Measurements from ENCODE around the gene KRT73.

KRT73 gene

DNA sequence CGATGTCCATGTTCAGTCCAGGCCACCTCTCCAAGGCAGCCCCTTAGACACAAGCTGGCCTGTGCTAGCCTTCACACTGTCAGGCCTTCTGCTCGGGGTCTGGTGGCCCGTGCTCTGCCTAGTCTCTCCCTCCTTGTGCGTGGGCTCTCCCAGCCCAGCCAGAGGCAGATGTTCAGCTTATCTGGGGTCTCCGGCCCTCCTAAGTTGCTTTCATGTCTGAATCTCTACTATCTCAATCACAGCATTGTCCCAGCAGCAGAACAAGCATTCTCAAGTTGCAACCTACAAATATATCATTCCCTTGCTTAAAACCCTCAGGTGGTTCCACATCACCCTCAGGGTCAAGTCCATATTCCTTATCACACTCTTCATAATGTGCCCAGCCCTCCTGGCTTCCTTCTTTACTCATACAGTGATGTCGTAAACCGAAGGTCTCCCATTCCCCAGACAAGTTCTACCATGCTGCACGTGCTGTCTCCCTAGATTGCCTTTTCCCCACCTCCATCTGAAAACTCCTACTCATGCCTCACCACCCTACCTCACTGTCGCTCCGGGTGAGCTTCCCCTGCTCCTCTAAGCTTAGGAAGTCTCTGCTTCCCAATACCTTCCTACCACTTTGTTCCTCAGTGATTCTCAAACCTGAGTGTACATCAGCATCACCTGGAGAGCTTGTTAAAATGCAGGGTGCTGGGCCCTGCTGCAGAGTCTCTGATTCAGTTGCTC, 1.5 kb downstream of the KRT73 start:
- no peak for DNase-seq

DNA sequence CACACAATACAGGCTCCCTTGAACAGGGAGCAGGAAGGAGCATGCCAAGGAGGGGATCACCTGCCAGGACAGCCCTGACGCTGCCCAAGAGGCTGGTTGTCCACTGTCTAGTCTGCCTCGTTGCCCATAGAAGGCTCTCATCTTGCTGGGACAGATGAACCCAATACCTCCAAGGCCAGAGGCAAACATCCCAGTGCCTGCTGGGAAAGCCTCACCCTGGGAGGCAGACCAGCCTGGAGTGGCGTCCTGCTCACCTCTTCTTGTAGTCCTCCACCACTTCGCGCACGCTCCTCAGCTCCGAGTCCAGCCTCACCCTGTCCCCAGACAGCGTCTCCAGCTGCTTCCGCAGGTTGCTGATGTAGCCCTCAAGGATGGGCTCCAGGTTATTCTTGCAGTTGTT, 2.4 kb downstream of the KRT73 start:
- no peak for DNase-seq

DNA sequence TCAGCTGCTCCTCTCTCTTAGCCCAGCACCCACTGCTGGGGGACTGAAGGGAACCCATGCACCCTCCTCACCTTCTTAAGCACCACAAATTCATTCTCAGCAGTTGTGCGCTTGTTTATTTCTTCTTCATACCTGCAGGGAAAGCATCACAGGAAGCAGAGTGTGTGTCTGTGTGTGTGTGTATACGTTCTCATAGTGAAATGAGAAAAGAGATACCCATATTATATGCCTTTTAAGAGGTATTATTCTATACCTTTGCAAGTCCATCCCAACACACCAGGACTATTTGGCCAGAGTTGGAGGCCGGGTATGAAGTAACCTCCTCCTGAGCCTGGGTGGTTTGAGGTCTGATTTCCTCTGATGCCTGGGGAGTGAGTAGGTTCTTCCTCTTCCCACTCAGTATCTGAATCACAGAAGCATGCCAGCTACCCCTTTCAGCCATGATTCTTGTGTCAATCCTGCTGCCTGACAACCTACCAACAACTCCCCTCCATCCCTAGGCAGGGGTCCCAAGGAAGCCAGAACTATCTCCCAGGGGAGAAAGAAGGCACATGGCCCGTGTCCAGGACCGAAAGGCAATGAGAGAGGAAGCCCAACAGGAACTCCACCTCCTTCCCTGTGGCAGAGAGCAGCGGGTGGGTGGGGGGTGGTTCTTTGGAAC, 3.0 kb downstream of the KRT73 start:
- no peak for DNase-seq

DNA sequence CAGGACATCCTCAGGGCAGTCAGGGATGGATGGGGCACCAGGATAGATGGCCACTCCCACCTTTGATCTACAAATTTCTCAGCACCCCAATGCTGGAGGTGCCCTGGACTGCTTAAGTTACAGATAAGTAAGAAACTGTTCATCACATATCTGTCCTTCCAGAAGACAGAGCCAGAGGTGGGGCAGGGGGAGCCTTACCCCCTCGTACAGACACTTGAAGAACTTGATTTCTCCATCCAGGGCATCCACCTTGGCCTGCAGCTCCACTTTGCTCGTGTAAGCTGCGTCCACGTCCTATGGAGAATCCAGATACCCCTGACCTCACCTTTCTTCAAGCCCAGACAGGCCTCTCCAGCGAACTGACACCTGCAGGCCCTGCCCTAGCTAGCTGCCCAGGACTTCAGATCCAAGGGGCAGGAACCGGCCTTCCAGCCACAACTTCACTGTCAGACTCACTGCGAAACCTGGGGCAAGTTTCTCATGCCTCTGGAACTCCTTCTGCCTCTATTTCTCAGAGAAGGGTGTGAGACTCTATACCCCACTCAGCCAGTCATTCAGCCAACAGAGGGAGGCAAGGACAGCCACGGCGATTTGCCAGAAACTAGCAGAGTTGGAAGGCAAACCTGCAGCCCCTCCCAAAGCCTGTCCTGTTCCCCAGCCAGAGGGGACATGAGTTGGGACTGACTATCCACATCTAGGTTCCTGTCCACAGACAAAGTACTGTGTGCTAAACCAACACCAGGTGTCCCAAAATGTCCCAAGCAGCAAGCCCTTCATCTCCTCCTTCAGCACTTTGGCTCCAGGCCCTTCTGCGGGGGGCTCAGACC, 3.8 kb downstream of the KRT73 start:
- DNase-seq = no peak

DNA sequence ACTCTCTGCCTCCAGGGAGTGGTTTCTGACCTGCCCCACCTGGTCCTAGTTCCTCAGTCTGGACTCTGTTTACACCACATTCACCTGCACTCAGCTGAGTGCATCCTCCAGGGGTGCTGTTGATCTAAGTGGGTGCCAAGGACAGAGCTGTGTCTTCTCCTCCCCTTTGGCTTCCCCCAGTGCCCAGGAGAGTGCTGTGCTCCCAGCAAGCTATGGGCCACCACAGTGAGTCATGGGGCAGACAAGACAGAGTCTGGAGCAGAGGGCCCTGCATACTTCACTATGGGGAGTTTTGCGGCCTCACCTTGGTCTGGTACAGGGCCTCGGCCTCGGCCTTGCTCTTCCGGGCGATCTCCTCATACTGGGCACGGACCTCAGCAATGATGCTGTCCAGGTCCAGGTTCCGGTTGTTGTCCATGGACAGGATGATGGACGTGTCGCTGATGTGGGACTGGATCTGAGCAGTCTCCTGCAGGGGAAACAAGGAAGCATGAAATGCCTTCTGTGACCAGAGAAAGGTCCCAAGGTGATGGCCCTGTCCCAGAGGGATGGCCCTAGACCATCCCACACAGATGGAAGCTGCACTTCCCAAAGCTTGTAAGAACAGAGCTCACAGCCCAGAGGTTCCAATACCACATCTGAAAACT, 4.9 kb downstream of the KRT73 start:
- no peak for DNase-seq

DNA sequence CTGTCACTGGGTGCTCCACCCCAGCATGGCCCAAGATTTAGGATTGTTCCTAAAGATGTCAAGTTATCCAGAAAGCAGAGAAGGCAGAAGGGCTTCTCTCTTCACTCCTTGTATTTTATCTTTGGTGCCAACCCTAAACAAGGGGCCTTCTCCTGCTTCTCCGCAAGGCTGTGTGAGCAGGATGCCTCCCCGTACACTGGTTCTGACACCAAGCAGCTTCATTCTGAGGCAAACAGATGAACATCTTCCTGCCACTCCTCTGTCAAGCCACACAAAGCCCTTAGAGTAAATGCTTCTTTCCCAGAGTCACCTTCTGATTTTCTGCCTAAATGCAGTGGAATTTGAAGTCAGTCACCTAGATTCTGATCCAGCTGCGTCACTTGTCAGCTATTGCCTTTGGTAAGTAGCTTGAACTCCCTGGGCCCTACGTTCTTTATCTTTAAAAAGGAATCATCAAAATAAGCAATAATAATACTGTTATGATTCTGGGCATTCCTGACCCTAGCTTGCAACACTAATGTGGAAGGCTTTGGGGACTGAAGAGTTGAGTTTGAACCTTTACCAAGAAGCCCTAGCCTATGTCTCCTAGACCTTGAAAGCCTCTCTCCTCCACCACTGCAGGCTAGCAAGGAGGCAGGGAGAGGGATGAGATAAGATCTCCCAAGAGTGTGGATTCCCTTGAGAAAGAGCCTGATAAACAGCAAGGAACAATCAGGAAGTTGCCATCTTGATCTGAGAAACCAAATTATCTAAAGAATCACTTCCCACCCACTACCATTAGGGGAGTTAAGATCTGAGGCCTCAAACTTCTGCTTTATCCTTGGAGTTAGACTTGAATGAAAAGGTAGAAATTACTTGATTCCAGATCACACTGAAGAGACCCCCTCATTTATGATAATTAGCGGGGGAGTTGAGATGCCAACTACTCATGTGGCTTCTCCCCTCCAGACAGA, 5.7 kb downstream of the KRT73 start:
- DNase-seq = no peak

DNA sequence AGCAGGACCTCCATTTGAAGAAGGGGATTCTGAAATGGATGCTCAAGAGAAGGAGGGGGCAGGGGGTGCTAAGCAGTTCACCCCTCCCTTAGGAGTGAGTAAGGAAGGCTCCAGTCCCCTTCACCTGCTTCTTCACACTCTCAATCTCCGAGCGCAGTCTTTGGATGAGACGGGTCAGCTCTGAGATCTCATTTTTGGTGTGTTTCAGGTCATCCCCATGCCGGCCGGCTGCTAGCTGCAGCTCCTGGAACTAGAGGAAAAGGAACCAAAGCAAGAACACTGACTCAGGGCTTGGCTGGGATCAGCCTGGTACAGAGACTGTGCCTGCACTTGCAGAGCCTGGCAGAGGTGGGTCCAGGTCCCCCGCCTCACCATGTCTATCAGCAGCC, 7.3 kb downstream of the KRT73 start:
- no peak for DNase-seq

DNA sequence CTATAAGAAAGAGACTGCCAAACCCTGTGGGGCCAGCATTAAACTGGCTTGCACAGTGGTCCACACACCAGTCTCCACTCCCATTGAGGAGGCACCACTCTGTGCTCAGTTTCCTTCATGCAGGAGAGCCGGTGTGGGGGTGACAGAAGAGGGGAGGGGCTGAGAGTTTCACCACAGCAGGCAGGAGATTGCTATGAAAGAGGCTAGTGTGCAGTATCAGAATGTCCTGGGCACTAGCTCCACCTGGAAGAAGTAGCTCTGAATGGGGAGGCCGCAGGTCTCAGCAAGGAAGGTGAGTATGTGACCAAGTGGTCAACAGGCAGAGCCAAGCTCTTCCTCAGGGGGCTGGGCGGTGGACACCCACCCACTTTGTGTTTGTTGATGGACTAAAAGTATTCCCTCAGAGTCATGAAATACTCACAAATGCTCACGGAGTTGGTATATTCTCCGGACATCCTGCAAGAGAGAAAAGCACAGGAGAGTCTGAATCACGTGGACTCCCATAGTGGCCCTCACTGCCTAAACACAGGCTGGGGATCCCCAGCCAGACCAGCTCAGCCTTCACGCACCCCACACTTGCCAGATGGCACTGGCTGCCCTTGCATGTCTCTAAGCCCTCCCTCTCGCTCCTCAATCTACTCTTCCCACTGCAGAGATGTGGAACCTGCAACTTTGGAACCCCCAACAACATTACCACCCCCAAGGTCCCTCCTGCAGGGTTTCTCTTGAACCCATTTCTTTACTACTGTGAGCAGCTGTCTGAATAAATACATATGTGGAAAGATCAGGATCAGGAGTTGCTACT, 9.3 kb downstream of the KRT73 start:
- DNase-seq = no peak

DNA sequence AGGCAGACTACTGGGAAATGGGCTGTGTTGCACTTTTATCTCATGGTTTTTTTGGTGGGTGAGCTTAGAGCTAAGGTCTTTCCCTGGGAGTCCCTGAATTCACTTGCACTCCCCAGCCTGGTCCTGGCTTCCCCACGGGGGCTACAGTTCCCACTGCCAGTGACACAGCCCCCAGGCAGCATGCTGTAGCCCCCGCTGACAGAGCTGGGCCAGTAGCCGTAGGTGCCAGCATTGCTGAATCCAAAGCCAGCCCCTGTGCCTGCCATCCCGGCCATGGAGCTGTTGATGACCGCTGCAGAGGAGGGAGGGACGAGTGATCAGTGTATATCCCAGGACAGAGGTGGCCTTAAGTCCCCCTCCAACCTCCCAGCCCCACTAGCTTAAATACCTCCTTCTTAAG, 10.2 kb downstream of the KRT73 start:
- DNase-seq = no peak

DNA sequence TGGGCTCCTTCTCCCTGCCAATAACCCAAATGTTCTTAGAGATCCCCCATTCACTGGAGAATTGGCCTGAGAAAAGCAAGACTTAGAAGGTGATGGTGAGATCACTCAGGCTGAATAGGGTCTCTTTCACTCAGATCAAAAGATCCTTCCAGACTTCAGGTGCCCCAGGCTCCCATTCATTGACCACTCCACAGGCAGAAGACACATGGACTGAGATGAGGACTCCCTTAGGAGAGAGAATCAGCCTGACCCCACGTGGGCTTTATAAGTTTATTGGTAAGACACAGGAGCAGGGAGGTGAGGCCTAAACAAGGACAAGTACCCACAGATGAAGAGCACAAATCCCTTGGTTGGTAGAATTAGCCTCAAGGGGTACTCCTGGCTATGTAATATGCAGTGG, 11.0 kb downstream of the KRT73 start:
- no peak for DNase-seq

DNA sequence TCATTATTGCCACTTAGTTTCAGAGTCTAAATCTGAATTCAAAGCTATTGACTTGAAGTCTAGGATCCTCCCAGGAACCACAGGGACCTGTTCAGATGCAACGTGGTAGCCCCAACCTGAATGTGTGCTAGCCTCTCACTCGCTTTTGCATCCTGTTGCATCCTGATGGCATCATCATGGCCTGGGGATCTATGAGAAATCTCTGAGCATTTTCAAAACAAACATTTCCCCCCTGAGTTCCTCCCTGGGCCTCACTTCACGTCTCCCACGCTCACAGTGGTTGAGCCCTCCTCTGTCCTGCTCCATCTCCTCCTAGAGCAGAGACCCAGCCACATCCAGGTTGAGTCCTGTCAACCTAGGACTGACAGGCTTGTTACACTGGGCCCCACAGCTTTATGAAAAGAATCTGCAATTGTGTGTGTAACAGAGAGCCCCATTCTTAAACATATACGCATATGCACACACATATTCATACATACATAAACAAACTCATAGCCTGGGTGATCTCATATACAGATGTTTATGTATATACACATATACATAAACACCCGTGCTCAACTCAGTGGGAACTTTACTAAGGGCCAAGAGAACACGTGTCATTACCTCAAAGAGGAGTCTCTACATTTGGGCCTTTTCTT, 11.7 kb downstream of the KRT73 start:
- DNase-seq = no peak

DNA sequence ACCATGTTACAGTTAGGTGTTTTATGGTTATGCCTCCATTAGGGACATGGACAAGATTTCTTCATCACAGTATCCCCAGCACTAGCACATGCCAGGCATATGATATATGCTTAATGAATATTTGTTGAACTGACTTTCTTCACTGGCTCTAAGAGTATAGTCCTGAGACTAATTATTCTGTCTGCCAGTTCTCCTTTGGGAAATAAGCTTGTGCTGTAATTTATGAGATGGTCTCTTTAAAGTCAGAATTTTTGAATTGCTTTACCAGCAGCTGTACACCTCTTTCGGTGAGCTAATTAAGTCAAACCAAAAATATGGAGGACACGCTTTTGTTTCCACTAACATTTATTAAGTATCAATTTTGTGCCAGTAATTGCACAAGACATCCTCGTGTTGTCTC, 12.3 kb downstream of the KRT73 start:
- DNase-seq = no peak

DNA sequence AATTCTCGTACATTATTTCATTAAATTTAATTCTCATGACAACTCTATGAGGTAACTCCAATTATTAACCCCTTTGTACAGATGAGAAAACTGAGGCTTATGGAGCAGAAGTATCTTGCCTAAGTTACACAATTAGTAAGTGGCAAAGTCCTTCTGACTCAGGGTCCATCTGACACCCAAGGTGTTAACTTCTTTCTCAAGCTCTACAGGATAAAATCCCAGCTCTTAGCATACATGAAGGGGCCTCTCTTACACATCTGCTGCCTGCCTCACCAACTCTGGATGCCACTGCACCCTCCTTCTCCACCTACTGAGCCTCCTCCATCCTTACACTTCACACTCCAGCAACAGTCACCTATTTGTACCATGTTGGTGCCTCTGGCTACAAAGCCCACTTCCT, 12.8 kb downstream of the KRT73 start:
- DNase-seq = no peak

DNA sequence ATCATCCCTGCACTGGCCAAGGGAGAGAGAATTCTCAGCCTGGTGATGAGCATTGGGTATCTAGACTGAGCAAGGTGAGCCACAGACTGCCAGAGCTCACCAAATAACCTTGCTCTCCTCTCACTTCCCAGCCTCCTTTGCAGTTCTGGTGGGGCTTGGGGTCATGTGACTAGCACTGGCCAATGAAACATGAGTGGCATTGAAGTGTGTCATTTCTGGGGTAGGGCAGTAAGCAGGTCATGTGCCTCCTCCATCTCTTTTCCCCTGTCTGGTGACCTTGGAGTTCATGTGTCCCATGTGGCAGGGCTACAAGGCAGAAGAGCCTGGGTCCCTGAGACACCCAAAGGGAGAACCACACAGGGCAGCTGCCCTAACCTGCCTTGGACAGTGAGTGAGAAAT, 13.5 kb downstream of the KRT73 start:
- DNase-seq = no peak

DNA sequence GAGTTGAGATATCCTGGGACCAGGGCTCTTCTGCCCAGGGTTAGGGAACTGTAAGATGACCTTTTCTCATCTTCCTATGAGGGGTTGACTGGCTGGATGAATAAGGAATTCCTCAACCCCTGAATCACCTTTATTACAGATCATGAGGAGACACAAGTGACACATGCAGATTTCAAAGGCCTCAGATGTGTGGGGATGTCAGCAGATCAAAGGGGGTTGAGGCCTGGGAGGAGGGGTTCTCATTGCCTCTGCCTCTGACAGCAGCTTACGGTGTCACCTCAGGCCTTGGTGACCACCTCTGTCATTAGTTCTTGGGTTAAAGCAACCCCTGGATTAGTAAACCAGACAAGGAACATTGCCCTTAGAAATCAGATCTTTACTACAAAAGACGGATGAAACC, 15.0 kb downstream of the KRT73 start:
- no peak for DNase-seq

DNA sequence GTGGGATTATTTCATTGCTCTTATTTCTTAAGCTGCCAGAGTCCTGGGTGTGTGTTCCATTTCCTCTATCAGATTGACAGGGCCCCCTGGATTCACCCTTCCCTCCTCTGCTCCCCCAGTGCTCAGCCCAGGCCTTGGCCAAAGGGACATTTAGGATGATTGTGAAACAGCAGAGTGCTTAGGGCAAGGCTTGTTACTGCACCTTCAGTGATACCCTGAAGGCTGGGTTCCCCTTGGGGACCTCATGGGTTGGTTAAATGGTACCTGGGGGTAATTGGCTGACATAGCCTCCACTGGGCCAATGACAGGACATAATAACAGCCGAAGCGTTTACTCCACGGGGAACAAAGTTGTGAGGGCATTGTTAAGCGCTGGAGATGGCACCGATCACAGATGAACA, 15.8 kb downstream of the KRT73 start:
- DNase-seq = no peak

DNA sequence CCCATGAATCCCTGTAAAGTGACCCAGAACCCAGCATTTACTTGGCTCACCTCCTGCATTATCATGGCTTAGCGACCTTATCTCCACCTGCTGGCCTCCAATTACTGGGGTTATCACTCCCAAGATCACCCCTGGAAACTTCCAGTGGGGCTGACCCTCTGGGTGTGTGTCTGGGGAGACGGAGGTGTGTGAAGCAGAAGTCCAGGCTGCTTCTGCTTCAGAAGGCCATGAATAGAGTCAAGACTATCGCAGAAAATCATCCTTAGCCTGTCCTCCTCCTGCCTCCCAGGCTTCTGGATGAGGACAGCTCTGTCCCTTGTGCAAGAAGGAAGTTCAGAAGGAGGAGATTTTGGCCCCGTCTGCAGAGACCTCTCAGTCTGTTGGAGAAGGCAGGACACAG, 16.7 kb downstream of the KRT73 start:
- DNase-seq = no peak

DNA sequence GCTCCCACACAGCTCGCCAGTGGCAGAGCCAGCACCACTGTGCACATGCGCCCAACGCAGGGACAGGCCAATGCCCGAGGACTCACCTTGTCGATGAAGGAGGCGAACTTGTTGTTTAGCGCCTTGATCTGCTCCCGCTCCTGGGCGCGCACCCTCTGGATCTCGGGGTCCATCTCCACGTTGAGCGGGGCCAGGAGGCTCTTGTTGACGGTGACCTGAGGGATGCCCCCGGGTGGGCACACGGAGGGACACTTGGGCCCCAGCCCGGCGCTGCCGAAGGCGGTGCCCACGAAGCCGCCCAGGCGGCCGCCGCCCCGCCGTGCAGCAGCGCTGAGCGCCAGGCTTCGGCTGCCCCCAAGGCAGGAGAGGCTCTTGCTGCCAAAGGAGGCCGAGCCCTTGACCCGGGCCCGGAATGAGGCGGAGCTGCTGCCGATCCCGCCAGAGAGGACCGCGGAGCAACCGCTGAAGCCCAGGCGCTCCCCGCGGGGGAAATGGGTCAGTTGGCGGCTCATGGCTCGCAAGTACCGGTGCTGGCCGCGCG, 17.3 kb downstream of the KRT73 start, which contains the start of gene KRT72:
TSS of gene KRT72 (minus strand) at position 523 of the 541 bp plus-strand sequence. CDS start at position 512, 11 bp downstream.
- no peak for DNase-seq

DNA sequence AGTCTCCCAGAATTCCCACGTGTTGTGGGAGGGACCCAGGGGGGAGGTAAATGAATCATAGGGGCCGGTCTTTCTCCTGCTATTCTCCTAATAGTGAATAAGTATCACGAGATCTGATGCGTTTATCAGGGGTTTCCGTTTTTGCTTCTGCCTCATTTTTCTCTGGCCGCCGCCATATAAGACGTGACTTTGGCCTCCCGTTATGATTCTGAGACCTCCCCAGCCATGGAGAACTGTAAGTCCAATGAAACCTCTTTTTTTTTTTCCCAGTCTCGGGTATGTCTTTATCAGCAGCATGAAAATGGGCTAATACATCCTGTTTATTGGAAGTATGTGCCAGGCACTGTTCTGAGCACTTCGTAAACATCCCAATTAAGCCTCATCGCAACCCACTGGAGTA, 17.9 kb downstream of the KRT73 start:
- no peak for DNase-seq

DNA sequence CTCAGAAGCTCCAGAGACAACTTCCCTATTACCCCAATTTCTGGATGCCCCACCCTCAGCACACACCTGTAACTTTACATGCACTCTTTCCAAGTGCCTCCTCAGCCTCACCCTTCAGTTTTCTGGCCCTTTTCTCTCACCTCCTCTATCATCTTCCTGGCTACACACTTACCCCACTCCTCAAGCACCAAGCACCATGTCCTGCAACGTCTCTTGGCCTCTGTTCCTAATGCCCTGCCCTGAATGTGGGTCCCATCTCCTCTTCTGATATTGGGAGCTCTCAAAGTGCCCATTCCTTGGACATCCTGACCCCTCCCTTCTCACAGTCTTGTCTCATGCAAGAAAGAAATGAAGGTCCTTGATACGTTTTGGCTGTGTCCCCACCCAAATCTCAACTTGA, 18.3 kb downstream of the KRT73 start:
- no peak for DNase-seq

DNA sequence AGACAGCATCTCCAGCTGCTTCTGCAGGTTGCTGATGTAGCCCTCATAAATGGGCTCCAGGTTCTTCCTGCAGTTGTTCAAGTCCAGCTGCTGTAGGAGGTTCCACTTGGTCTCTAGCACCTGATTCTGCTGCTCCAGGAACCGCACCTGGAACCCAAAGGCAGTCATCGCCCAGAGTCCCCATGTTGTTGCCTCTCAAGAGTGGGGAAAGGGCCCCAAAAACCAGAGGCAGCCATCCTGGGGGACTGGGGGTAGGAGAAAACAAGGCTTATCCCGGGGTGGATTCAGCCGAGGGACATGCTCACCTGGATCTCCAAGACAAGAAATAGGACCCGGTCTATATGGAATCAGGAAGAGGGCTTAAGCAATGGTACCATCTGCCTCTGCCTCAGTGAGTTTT, 19.4 kb downstream of the KRT73 start:
- no peak for DNase-seq

All from NCI-H2029 (cell line).